ENCODE results near the gene GPRIN1. TPM values are rescaled to one million over a fixed set of nuclear protein-coding genes. Genes with fewer than 3 reads are reported as not detected.
A peak's percentile ranks its signal among the peaks of the same experiment; 100 is the strongest.
"Not testable (repeated sequence)": the region's sequence is repeated elsewhere in the genome, so short reads cannot be mapped to it uniquely, and the experiment has no call there.

Gene GPRIN1
- polyA plus RNA-seq, 3 donors from 2014 or later: 0.34 to 0.63 (median 0.46) TPM

DNA sequence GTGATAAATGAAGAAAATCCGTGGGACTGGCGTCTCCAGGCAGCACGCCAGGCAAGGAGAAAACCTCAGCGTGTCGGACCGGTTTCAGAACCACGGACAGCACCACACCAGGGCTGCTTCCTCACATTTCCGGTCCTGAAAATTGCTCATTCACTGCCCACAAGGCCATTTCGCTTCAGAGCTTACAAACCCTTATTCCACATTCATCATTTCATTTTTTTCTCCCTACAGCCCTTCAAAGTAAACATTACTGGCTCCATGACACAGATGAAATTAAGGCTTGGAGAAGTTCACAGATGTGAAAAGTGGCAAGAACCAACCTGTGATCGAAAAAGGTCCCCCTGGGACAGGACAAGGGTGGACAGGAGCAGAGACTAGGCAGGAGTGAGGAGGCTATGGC is 1.5 kb upstream of the GPRIN1 start:
- Mint-ChIP-seq H3K4me1 (peaks cover 10 to 15% of the 10 kb centered on the region in 2 donors), H3K27me3 (ENCODE audit: low read depth in 3 of 3) (peaks cover 15 to 28% (median 25%) of the 10 kb centered on the region in 3 donors)

DNA sequence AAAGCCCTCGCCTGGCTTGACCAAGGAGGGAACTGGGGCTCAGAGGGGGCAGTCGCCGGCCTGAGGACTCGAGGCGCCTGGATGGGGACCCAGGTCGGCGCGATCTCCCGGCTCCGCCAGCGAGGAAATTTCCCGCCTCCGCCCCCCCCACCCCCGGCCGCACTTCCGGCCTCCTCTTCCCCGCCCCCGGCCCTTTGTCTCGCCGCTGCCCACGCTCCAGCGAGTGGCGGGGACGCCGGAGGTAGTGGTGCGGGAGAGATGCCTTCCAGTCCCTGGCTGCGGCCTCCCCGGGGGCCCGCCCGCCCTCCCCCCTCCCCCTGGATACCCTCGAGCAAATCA is 448 bp upstream of the GPRIN1 start:
- Mint-ChIP-seq H3K9me3 (peaks cover 0 to 1% (median 0%) of the 10 kb centered on the region in 6 donors), H3K36me3 (no peaks in the 10 kb centered on the region), H3K4me1 (peaks cover 10 to 15% of the 10 kb centered on the region in 2 donors), H3K27me3 (ENCODE audit: low read depth in 3 of 3) (peaks cover 9 to 28% (median 22%) of the 10 kb centered on the region in 3 donors), H3K27ac (no peak overlapping the region), H3K4me3 (peak overlapping the region; percentile 74 to 82 (median 78))
- DNase-seq: no peak

More for the DNA sequence above, 1.5 kb upstream of the GPRIN1 start:
- Mint-ChIP-seq H3K36me3 (no peaks in the 10 kb centered on the region), H3K9me3 (peaks cover 0 to 1% (median 0%) of the 10 kb centered on the region in 6 donors), H3K4me3 (peak overlapping the region; percentile 1 to 70 (median 50)), H3K27ac (no peak overlapping the region)
- peak; percentile 47 to 58 (median 57) for DNase-seq

DNA sequence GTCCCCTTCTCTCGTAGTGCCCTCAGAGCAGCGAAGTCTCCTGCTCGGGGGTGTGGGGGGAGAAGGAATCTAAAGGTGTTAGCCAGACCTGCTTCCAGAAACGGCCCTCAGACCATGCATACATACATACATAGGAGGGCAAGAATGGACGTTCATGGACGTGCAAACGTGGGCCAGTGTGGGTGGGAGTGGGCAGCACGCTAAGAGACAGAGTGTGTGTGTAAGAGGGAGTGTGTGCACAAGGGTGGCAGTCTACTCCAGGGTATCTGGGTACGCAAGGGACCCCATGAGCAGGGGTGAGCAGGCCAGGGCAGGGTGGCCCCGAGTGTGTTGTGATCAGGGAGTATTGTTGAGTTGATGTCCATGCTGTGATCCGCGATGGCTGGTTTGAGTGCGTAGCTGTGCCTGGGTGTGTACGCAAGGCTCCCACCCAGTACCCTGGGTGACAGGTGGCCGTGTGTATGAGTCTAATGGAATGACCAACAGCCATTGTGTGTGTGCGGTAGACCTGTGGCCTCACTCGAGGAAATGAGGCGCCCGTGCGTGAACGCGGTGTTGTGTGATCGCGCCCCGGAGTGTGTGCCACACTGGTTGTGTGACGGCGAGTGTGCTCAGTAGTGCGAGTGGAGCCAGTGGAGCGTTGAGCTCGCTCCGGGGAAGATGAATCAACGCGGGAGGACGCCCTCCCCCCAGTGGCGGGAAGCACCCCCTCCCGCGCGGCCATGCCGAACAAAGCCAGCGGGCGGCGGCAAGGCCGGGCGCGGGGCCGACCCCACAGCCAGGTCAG is 826 bp downstream of the GPRIN1 start:
- H3K4me1 Mint-ChIP-seq: peaks cover 10 to 15% of the 10 kb centered on the region in 2 donors
- no peaks in the 10 kb centered on the region for H3K36me3 Mint-ChIP-seq
- no peak for DNase-seq
- H3K9me3 Mint-ChIP-seq: peaks cover 0 to 1% (median 0%) of the 10 kb centered on the region in 6 donors
- peak overlapping the region; percentile 85 to 94 (median 87) for H3K4me3 Mint-ChIP-seq
- peak overlapping the region in 5 of 6 donors; percentile 20 to 75 (median 52) for H3K27ac Mint-ChIP-seq
- peaks cover 7 to 26% (median 20%) of the 10 kb centered on the region in 3 donors for H3K27me3 Mint-ChIP-seq (ENCODE audit: low read depth in 3 of 3)

DNA sequence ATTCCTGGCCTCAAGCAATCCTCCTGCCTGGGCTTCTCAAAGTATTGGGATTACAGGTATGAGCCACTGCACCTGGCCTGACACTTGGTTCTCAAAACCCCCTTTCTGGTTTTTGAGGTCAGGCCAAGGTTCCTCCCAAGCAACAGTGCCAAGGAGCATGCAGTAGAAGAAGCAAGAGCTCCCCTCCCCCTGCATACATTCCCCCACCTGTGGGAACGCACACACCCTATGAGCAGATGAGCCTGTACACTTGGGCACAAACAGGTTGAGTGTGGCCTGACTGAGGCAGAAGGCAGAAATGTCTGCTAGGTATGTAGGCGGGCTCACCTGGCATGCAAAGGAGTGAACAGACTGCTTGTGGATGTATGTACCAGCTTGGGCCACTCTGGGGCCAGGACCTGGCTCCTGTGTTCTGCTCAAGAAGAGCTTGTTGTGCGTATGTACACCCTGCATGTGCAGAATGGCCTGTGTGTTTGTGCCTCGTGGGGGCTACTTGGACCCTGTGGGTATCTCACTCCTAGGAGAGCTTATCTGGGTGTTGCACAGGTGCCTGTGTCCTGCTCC is 1.7 kb downstream of the GPRIN1 start:
- H3K27ac Mint-ChIP-seq: no peak overlapping the region
- H3K9me3 Mint-ChIP-seq: peaks cover 0 to 1% (median 0%) of the 10 kb centered on the region in 6 donors
- peaks cover 10 to 15% of the 10 kb centered on the region in 2 donors for H3K4me1 Mint-ChIP-seq
- H3K36me3 Mint-ChIP-seq: no peaks in the 10 kb centered on the region
- peak overlapping the region; percentile 85 to 94 (median 87) for H3K4me3 Mint-ChIP-seq
- H3K27me3 Mint-ChIP-seq (ENCODE audit: low read depth in 3 of 3): peaks cover 6 to 22% (median 20%) of the 10 kb centered on the region in 3 donors
- DNase-seq: no peak

DNA sequence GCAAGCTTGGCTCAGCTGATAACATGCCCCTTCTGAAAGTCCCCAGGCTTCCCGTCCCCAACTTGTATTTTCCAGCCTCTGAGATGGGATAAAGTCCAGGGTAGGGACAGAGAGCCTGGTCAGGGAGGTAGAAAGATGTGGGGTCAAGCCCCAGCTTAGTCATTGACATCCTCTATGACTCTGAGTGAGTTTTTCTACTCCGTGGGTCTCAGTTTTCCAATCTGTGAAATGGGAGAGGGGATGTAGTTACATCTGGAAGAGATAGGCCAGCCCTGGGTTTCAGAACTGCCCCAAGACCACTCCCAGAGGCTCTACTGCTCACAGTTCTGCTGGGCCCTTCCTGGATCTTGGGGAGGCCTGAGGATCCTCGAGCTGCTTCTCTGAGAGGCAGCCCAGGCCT is 3.1 kb downstream of the GPRIN1 start:
- peaks cover 10 to 15% of the 10 kb centered on the region in 2 donors for H3K4me1 Mint-ChIP-seq
- H3K9me3 Mint-ChIP-seq: peaks cover 0 to 1% (median 0%) of the 10 kb centered on the region in 6 donors

DNA sequence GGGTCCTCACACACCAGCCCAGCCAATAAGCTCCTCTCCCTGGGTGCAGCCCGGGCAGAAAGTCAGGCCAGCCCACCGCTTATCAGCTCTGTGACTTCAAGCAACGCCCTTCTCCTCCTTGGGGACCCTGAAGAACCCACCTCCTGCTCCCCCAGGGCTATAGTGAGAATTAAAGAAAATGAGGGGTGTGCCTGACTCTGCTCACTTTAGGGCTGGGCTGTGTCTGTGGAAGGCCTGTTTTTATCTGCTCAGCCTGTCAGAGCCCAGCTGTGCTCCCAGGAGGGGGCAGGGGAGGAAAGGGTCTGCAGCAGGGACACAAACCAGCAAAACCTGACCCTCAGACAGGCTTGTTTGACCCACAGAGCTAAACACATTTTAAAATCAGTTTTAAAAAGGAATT is 3.9 kb downstream of the GPRIN1 start:
- Mint-ChIP-seq H3K27ac (no peak overlapping the region), H3K4me1 (peaks cover 10 to 14% of the 10 kb centered on the region in 2 donors), H3K36me3 (no peaks in the 10 kb centered on the region), H3K27me3 (ENCODE audit: low read depth in 3 of 3) (peaks cover 6 to 15% (median 11%) of the 10 kb centered on the region in 3 donors), H3K9me3 (peaks cover 0 to 1% (median 0%) of the 10 kb centered on the region in 6 donors), H3K4me3 (no peak overlapping the region)
- no peak for DNase-seq

More for the DNA sequence above, 3.1 kb downstream of the GPRIN1 start:
- Mint-ChIP-seq H3K27ac (no peak overlapping the region), H3K36me3 (no peaks in the 10 kb centered on the region), H3K27me3 (ENCODE audit: low read depth in 3 of 3) (peaks cover 6 to 20% (median 16%) of the 10 kb centered on the region in 3 donors), H3K4me3 (no peak overlapping the region)
- DNase-seq: no peak

DNA sequence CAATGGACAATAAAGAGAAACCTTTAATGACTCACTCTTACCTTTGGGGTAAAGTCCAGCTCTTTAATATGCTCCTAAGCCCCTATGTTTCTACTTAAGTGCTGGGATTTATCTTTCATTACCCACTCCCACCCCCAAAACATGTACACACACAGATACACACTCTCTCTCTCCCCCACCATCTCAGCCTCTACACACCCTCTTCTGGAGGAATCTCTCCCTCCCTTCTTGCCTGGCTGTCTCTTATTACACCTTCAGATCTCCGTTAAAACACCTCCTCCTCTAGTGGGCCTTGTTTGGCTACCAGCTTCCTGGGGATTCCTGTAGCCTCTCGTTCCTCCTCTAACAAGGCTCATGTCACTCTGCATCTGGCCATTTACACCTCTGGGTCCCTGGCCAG is 6.9 kb downstream of the GPRIN1 start:
- no peak overlapping the region for H3K27ac Mint-ChIP-seq
- no peaks in the 10 kb centered on the region for H3K9me3 Mint-ChIP-seq
- DNase-seq: no peak
- no peaks in the 10 kb centered on the region for H3K36me3 Mint-ChIP-seq
- peaks cover 0 to 6% (median 4%) of the 10 kb centered on the region in 3 donors for H3K27me3 Mint-ChIP-seq (ENCODE audit: low read depth in 3 of 3)
- peaks cover 0 to 1% of the 10 kb centered on the region in 2 donors for H3K4me1 Mint-ChIP-seq
- H3K4me3 Mint-ChIP-seq: no peak overlapping the region

DNA sequence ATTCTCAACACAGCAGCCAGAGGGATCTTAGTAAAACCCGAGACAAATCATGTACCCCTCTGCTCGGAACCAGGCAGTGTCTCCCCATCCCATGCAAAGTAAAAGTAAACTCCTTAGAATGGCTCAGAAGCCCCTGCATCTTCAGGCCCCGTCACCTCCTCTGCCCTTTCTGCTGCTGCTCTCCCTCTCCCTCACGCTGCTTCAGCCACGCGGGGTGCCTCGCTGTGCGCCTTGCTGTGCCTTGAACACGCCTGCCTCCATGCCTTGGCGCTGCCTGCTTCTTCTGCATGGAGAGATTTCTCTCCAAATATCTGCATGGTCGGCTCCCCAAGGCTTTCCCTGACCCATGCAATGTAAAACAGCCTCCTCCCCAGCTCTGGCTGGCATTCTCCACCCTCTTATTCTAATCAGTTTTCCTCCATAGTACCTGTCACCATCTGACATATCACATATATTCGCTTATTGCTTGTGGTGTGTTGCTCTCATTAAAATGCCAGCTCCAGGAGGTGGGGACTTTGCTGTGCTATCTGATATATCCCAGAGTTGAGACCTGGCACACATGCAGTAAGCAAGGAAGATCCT is 8.0 kb downstream of the GPRIN1 start:
- Mint-ChIP-seq H3K4me1 (peaks cover 0 to 1% of the 10 kb centered on the region in 2 donors), H3K9me3 (no peaks in the 10 kb centered on the region), H3K27me3 (ENCODE audit: low read depth in 3 of 3) (peaks cover 0 to 7% (median 4%) of the 10 kb centered on the region in 3 donors), H3K27ac (no peak overlapping the region), H3K4me3 (no peak overlapping the region), H3K36me3 (no peaks in the 10 kb centered on the region)
- DNase-seq: no peak

DNA sequence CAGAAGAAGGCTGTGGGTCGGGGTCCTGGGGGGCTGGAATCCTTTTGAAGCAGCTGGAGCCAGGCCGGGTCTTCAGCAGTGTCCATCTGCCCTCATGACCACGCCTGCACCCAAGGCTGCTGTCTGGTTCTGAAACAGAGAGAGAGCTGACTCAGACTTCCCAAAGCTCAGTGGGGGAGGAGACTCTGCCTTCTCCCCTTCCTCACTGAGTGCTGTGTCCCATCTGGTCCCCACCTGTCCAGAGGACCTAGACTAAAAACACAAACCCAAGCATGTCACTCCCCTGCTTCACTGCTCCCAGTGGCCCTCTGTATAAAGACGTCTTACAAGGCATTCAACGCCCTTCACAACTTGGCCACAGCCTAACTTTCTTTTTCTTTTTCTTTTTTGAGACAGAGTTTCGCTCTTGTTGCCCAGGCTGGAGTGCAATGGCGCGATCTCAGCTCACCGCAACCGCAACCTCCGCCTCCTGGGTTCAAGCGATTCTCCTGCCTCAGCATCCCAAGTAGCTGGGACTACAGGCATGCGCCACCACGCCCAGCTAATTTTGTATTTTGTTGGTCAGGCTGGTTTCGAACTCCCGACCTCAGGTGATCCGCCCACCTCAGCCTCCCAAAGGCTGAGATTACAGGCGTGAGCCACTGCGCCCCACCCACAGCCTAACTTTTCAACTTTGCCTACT is 10.1 kb downstream of the GPRIN1 start:
- not testable (repeated sequence) for H3K4me1 Mint-ChIP-seq, H3K36me3 Mint-ChIP-seq, DNase-seq, H3K27ac Mint-ChIP-seq, H3K9me3 Mint-ChIP-seq, H3K4me3 Mint-ChIP-seq
- peaks cover 0 to 10% (median 4%) of the 10 kb centered on the region in 3 donors for H3K27me3 Mint-ChIP-seq (ENCODE audit: low read depth in 3 of 3)

DNA sequence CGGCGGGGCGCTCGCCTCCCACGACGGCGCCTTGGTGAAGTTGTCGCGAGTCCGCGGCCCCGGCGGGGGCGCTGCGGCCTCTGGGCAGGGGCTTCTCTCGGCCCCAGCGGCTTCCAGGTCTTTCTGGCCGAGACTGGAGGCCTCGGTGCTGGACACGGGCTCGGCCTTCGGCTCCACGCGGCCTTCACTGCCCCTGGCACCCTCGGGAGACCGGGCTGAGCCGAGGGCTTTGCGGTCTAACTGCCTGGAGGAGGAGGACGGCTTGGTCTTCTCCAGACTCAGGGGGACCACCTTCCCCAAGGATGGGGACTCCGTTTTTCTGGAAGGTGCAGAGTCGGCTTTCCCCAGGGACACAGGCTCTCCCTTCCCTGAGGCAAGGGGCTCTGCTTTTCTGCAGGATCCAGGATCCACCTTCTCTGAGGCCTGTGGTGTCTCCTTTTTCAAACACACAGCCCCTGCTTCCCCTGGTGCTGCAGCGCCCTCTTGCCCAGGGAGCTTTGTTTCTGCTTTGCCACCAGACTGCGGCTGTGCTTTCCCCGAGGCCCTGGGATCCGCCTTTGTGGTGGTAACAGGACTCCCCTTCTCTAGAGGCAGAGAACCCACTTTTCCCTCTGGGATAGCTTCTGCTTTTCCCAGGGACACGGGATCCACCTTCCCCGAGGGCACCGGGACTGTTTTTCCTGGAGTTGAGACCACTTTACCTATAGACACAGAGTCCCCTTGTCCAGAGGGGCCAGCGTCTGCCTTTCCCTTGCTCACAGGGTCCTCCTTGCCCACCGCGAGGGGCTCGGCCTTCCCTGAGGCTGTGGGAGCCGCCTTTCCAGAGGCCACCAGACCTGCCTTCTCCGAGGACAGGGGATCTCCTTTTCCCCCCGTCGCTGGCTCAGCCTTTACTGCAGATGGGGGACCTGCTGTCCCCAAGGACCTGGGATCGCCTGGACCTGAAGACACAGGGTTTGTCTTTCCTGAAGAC is 12.3 kb downstream of the GPRIN1 start:
- no peaks in the 10 kb centered on the region for H3K36me3 Mint-ChIP-seq
- H3K27ac Mint-ChIP-seq: no peak overlapping the region
- H3K4me1 Mint-ChIP-seq: peaks cover 7% of the 10 kb centered on the region in 2 donors
- DNase-seq: no peak
- H3K27me3 Mint-ChIP-seq (ENCODE audit: low read depth in 3 of 3): peaks cover 0 to 15% (median 6%) of the 10 kb centered on the region in 3 donors
- H3K4me3 Mint-ChIP-seq: peak overlapping the region; percentile 18 to 60 (median 46)
- H3K9me3 Mint-ChIP-seq: peaks cover 0 to 2% (median 0%) of the 10 kb centered on the region in 6 donors

DNA sequence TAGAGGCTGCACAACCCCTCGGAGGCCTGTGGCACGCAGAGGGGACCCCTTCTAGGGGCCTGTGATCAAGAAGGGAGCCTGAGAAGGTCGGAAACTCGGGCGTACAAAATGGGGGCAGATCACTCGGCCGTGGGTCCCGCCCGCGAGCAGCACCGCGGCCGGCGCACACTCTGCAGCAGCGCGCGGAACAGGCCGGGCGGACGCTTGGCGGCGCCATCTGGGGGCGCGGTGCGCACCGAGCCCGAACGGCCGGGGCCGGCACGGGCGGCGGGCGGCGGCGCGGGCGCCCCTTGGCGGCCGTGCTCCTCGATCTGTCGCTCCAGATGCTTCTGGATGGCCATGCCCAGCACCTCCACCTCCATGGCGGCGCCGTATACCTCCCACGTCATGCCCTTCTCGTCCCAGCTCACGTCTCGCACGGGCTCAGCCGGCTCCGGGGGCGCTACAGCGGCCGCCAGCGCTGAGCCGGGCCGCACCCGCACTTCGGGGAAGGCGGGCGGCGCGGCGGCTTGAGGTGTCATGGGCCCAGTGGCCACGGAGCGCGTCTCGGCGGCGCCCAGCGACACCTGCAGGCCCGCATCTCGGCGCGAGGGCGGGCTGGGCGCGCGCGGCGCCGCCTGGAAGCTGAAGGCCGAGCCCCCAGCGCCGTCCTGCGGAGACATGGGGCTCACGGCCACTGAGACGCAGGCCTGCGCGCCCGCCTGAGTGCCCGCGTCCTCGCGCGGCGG is 13.1 kb downstream of the GPRIN1 start:
- Mint-ChIP-seq H3K9me3 (peaks cover 0 to 2% (median 0%) of the 10 kb centered on the region in 6 donors), H3K36me3 (no peaks in the 10 kb centered on the region), H3K27ac (no peak overlapping the region), H3K27me3 (ENCODE audit: low read depth in 3 of 3) (peaks cover 0 to 11% (median 6%) of the 10 kb centered on the region in 3 donors), H3K4me1 (peaks cover 7% of the 10 kb centered on the region in 2 donors), H3K4me3 (peak overlapping the region; percentile 55 to 86 (median 78))
- DNase-seq: peak; percentile 45 to 57 (median 55)

DNA sequence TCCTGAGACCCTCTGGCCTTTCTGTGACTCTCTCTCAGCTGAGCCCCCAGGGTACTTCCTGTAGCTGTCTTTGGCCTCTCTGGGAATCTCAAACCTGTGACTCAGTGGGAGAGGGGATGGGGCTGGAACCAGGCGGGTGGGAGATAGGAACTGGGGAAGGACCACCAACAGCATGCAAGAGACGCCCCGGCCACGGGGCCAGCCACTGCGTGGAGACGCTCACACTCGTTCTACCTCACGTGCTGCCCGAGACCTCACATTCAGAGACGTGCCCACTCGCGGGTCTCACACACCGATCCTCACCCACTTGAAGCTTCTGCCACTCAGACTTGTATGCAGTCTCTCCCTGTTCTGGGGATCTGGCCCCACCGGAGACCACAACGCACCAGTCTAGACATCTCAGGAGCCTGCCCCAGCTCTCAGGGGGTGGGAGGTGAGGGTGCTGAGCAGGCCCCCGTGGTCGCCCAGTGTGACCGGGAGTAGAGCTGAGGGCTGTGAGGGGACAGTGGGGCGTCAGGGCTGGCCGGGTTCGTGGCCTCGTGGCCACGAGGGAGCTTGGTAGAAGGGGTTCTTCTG is 13.8 kb downstream of the GPRIN1 start:
- Mint-ChIP-seq H3K9me3 (peaks cover 0 to 2% (median 0%) of the 10 kb centered on the region in 6 donors), H3K27me3 (ENCODE audit: low read depth in 3 of 3) (peaks cover 0 to 11% (median 6%) of the 10 kb centered on the region in 3 donors), H3K36me3 (no peaks in the 10 kb centered on the region), H3K4me3 (peak overlapping the region; percentile 55 to 86 (median 78)), H3K27ac (no peak overlapping the region), H3K4me1 (peaks cover 7% of the 10 kb centered on the region in 2 donors)
- no peak for DNase-seq
